ENCODE data around the gene CCNL1. TPM values are rescaled to one million over a fixed set of nuclear protein-coding genes. Genes with fewer than 3 reads are reported as not detected.

CCNL1 gene
- total RNA-seq, 2 experiments from 2014 or later, result 223 to 249 TPM

- Mint-ChIP-seq H3K4me3 (no peak overlapping the region), H3K27me3 (no peaks in the 10 kb centered on the region), H3K36me3 (ENCODE audit: low read depth) (peaks cover 12% of the 10 kb centered on the region), H3K9me3 (no peaks in the 10 kb centered on the region), H3K4me1 (peaks cover 71% of the 10 kb centered on the region), H3K27ac (peak overlapping the region; percentile 89)
- ChIA-PET POLR2A (interaction anchor here (0.7 to 13.9 kb wide), 20 partner anchors 11 to 1282 kb away, joined by 3 to 381 read pairs (median 7); partner anchors contain the start of genes CCNL1, SLC33A1, SSR3 and TIPARP), CTCF (interaction anchor here (1.3 to 7.1 kb wide), 11 partner anchors 13 to 984 kb away, joined by 4 to 92 read pairs (median 28); partner anchors contain the start of genes SSR3 and TIPARP)
- DNase-seq, result no peak
These were observed 24.1 kb downstream of the CCNL1 start for GRCh38 chr3:157135671-157136396.

GRCh38 chr3:157134620-157135191, 25.2 kb downstream of the CCNL1 start:
- Mint-ChIP-seq H3K4me3 (peak overlapping the region; percentile 2), H3K9me3 (no peaks in the 10 kb centered on the region), H3K27me3 (no peaks in the 10 kb centered on the region), H3K4me1 (peaks cover 81% of the 10 kb centered on the region), H3K27ac (peak overlapping the region; percentile 89), H3K36me3 (ENCODE audit: low read depth) (peaks cover 10% of the 10 kb centered on the region)
- ChIA-PET POLR2A (interaction anchor here (0.7 to 13.9 kb wide), 18 partner anchors 12 to 651 kb away, joined by 3 to 381 read pairs (median 6); partner anchors contain the start of genes CCNL1, SSR3 and TIPARP), CTCF (interaction anchor here (1.3 to 7.1 kb wide), 5 partner anchors 18 to 580 kb away, joined by 3 to 92 read pairs (median 10); partner anchors contain the start of genes SSR3 and TIPARP)
- peak; percentile 60 for DNase-seq

GRCh38 chr3:157133434-157134320, 26.3 kb downstream of the CCNL1 start:
- Mint-ChIP-seq H3K36me3 (ENCODE audit: low read depth) (peaks cover 7% of the 10 kb centered on the region), H3K27ac (peak overlapping the region; percentile 89), H3K27me3 (no peaks in the 10 kb centered on the region), H3K9me3 (no peaks in the 10 kb centered on the region), H3K4me1 (peaks cover 91% of the 10 kb centered on the region), H3K4me3 (no peak overlapping the region)
- DNase-seq, result no peak
- ChIA-PET POLR2A (interaction anchor here (0.7 to 13.9 kb wide), 14 partner anchors 11 to 609 kb away, joined by 3 to 381 read pairs (median 6); partner anchors contain the start of genes CCNL1, SSR3 and TIPARP), CTCF (interaction anchor here (0.7 to 7.1 kb wide), 5 partner anchors 17 to 460 kb away, joined by 3 to 92 read pairs (median 8); partner anchors contain the start of gene TIPARP)

GRCh38 chr3:157132936-157133335, 27.0 kb downstream of the CCNL1 start:
- Mint-ChIP-seq H3K27ac (peak overlapping the region; percentile 99), H3K36me3 (ENCODE audit: low read depth) (peaks cover 4% of the 10 kb centered on the region), H3K4me3 (no peak overlapping the region), H3K27me3 (no peaks in the 10 kb centered on the region), H3K4me1 (peaks cover 95% of the 10 kb centered on the region), H3K9me3 (no peaks in the 10 kb centered on the region)
- DNase-seq, result no peak
- ChIA-PET CTCF (interaction anchor here (0.6 to 7.1 kb wide), 7 partner anchors 12 to 609 kb away, joined by 3 to 92 read pairs (median 11); partner anchors contain the start of gene TIPARP), POLR2A (interaction anchor here (1.0 to 13.9 kb wide), 7 partner anchors 15 to 608 kb away, joined by 3 to 381 read pairs (median 30); partner anchors contain the start of genes CCNL1, SSR3 and TIPARP)

- no peak overlapping the region for H3K4me3 Mint-ChIP-seq
- DNase-seq, result no peak
- H3K36me3 Mint-ChIP-seq (ENCODE audit: low read depth), result peaks cover 3% of the 10 kb centered on the region
- POLR2A ChIA-PET, result interaction anchor here (0.5 to 13.9 kb wide), 10 partner anchors 13 to 577 kb away, joined by 3 to 381 read pairs (median 18); partner anchors contain the start of genes CCNL1, SSR3 and TIPARP
- peak overlapping the region; percentile 99 for H3K27ac Mint-ChIP-seq
- no peaks in the 10 kb centered on the region for H3K9me3 Mint-ChIP-seq
- H3K27me3 Mint-ChIP-seq, result no peaks in the 10 kb centered on the region
- peaks cover 98% of the 10 kb centered on the region for H3K4me1 Mint-ChIP-seq
- CTCF ChIA-PET, result interaction anchor here (1.0 to 6.4 kb wide), 4 partner anchors 12 to 458 kb away, joined by 3 to 84 read pairs (median 18); partner anchors contain the start of gene TIPARP
These were observed 27.6 kb downstream of the CCNL1 start for GRCh38 chr3:157132341-157132740.

GRCh38 chr3:157131861-157132260, 28.1 kb downstream of the CCNL1 start:
- Mint-ChIP-seq H3K9me3 (no peaks in the 10 kb centered on the region), H3K4me3 (no peak overlapping the region), H3K4me1 (peaks cover 95% of the 10 kb centered on the region), H3K36me3 (ENCODE audit: low read depth) (peaks cover 3% of the 10 kb centered on the region), H3K27me3 (no peaks in the 10 kb centered on the region), H3K27ac (peak overlapping the region; percentile 99)
- no peak for DNase-seq
- ChIA-PET POLR2A (interaction anchor here (1.1 to 13.9 kb wide), 11 partner anchors 12 to 577 kb away, joined by 3 to 381 read pairs (median 5); partner anchors contain the start of genes CCNL1, SSR3 and TIPARP), CTCF (interaction anchor here (0.9 to 6.4 kb wide), 7 partner anchors 11 to 622 kb away, joined by 4 to 84 read pairs (median 6); partner anchors contain the start of gene TIPARP)

GRCh38 chr3:157130467-157131251, 29.3 kb downstream of the CCNL1 start:
- H3K36me3 Mint-ChIP-seq (ENCODE audit: low read depth), result peaks cover 1% of the 10 kb centered on the region
- peaks cover 88% of the 10 kb centered on the region for H3K4me1 Mint-ChIP-seq
- DNase-seq, result peak; percentile 82
- no peaks in the 10 kb centered on the region for H3K9me3 Mint-ChIP-seq
- POLR2A ChIA-PET, result interaction anchor here (0.7 to 13.9 kb wide), 19 partner anchors 12 to 647 kb away, joined by 3 to 381 read pairs (median 4); partner anchors contain the start of genes CCNL1, SSR3 and TIPARP
- H3K4me3 Mint-ChIP-seq, result peak overlapping the region; percentile 60
- H3K27me3 Mint-ChIP-seq, result no peaks in the 10 kb centered on the region
- CTCF ChIA-PET, result interaction anchor here (0.6 to 6.4 kb wide), 25 partner anchors 10 to 978 kb away, joined by 3 to 84 read pairs (median 4); partner anchors contain the start of genes SSR3 and TIPARP
- H3K27ac Mint-ChIP-seq, result peak overlapping the region; percentile 99

- ChIA-PET POLR2A (interaction anchor here (1.0 to 13.9 kb wide), 13 partner anchors 11 to 575 kb away, joined by 3 to 381 read pairs (median 4); partner anchors contain the start of genes CCNL1, SSR3 and TIPARP), CTCF (interaction anchor here (1.2 to 6.4 kb wide), 6 partner anchors 9 to 455 kb away, joined by 4 to 84 read pairs (median 8); partner anchors contain the start of gene TIPARP)
- Mint-ChIP-seq H3K4me1 (peaks cover 84% of the 10 kb centered on the region), H3K27me3 (no peaks in the 10 kb centered on the region), H3K4me3 (peak overlapping the region; percentile 60), H3K36me3 (ENCODE audit: low read depth) (no peaks in the 10 kb centered on the region), H3K9me3 (no peaks in the 10 kb centered on the region), H3K27ac (peak overlapping the region; percentile 99)
- peak; percentile 30 for DNase-seq
These were observed 30.0 kb downstream of the CCNL1 start for GRCh38 chr3:157129803-157130466.

- ChIA-PET CTCF (interaction anchor here (0.9 to 6.4 kb wide), 9 partner anchors 9 to 455 kb away, joined by 3 to 84 read pairs (median 4); partner anchors contain the start of gene TIPARP), POLR2A (interaction anchor here (1.0 to 13.9 kb wide), 13 partner anchors 8 to 645 kb away, joined by 3 to 381 read pairs (median 7); partner anchors contain the start of genes CCNL1, SSR3 and TIPARP)
- Mint-ChIP-seq H3K27me3 (no peaks in the 10 kb centered on the region), H3K36me3 (ENCODE audit: low read depth) (no peaks in the 10 kb centered on the region), H3K4me1 (peaks cover 79% of the 10 kb centered on the region), H3K27ac (peak overlapping the region; percentile 99), H3K4me3 (peak overlapping the region; percentile 60), H3K9me3 (no peaks in the 10 kb centered on the region)
- DNase-seq, result peak; percentile 67
These were observed 30.9 kb downstream of the CCNL1 start for GRCh38 chr3:157128771-157129681.

Data from activated CD4-positive, alpha-beta memory T cell treated with anti-CD3 and anti-CD28 coated beads, Interleukin-2, amount 10 ng/mL, durations not matched to agents 7 days and 5 days (primary cell).